ENCODE data around the gene LSR. TPM values are rescaled to one million over a fixed set of nuclear protein-coding genes. Genes with fewer than 3 reads are reported as not detected.
A peak's percentile ranks its signal among the peaks of the same experiment; 100 is the strongest.
"Not testable (repeated sequence)": the region's sequence is repeated elsewhere in the genome, so short reads cannot be mapped to it uniquely, and the experiment has no call there.

The LSR gene
- total RNA-seq, 1 donor from 2014 or later = 6.8 TPM

- ATAC-seq (no peak), DNase-seq (ENCODE audit: missing footprints) (peak; percentile 54)
- intact Hi-C loops (cut with DNase I) = no loop called here
These were observed 24.3 kb downstream of the LSR start for GRCh38 chr19:35272954-35273649.

DNA sequence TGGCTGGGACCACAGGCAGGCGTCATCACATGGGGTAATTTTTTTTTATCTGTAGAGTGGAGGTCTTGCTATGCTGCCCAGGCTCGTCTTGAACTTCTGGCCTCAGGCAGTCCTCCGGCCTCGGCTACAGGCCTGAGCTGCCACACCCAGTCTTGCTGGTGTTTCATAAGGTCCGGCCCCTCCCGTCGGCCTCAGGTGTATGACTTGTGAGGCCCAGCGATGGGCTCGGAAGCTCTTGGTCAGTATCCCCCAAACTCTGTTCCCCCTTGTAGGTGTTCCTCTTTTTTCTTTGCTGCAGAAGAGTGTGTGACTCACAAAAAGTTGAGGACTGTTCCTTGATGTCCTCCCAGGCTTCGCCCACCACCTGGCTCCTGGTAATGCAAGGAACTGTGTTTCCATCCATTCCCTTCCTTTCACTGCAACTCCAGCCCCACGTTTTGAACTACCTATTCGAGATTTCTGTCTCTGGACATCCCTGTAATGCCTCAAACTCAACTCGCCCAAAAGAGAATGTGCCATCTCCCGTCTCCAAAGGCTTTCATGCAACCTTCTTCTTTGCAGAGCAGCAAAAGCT, 25.0 kb downstream of the LSR start:
- DNase-seq (ENCODE audit: missing footprints) (peak; percentile 65), ATAC-seq (no peak)
- intact Hi-C loops (cut with DNase I) = no loop called here

DNA sequence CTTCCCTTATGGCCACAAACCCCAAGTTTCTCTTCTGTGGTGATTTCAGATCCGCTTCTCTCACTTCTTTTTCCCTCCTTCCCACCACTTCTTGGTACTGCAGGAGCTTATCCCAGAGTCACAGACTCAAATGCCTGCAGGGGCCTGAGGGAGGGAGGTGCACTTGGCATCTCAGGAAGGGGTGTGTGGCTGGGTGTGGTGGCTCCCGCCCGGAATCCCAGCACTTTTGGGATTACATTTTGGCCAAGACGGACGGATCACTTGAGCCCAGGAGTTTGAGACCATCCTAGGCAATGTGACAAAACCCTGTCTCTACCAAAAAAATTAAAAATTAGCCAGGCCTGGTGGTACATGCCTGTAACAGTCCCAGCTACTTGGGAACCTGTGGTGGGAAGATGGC, 25.5 kb downstream of the LSR start:
- ATAC-seq = no peak
- DNase-seq (ENCODE audit: missing footprints) = no peak
- intact Hi-C loops (cut with DNase I) = no loop called here

DNA sequence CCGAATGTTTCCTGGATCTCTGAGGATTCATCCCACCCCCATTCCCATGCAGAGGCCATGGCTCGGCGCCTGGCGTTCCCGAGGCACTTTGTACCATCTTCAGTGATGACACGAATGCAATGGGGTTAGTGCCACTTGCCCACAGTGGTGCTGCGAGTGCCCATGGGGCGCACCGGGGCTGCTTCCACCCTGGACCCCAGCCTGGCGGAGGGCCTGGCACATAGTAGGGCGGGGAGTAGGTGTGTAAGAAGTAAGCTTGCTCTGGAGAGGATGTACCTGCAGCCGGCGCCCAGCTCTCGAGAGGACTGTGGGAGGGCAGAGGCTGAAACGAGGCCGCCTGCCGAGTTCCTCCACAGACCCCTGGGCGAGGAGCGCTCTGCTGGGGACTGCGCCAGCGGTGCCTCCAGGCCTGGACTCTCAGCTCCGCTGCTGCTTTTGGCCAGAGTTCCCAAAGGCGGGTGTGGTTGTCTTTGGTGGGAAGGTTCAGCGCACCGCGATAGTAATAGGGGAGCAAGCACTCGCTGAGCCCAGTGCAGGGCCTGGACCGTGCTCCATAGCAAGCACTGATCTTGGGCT, 28.0 kb downstream of the LSR start:
- peak; percentile 72 for DNase-seq (ENCODE audit: missing footprints)
- ATAC-seq = no peak
- intact Hi-C loops (cut with DNase I) = no loop called here

GRCh38 chr19:35278578-35279284, 29.9 kb downstream of the LSR start:
- DNase-seq (ENCODE audit: missing footprints) = peak; percentile 60
- no peak for ATAC-seq
- intact Hi-C loops (cut with DNase I) = no loop called here

- DNase-seq (ENCODE audit: missing footprints) (peak; percentile 6), ATAC-seq (no peak)
- intact Hi-C loops (cut with DNase I) = no loop called here
These were observed 30.6 kb downstream of the LSR start for GRCh38 chr19:35279374-35279773.

- ATAC-seq (peak; percentile 23), DNase-seq (ENCODE audit: missing footprints) (peak; percentile 40)
- intact Hi-C loops (cut with DNase I) = no loop called here
These were observed 31.4 kb downstream of the LSR start for GRCh38 chr19:35279985-35280821.

DNA sequence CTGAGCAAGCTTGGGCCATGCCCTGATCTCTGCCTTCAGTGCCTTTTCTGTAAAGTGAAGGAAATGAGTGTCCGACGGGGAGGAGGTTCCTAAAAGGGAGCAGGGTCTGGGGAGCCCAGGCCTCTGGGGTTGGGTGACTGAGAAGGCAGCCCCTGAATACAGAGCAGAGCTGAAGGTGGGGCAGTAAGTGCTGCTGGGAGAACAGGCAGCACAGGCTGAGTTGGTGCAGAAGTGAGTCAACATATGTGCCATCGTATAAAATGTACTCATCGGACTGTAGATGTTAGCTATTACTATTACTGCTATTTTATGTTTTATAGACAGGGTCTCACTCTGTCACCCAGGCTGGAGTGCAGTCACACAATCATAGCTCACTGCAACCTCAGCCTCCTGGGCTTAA, 32.5 kb downstream of the LSR start:
- ATAC-seq (no peak), DNase-seq (ENCODE audit: missing footprints) (peak; percentile 33)
- intact Hi-C loops (cut with DNase I) = no loop called here

GRCh38 chr19:35284153-35285094, 35.6 kb downstream of the LSR start:
- intact Hi-C loops (cut with DNase I) = no loop called here
- no peak for ATAC-seq
- peak; percentile 53 for DNase-seq (ENCODE audit: missing footprints)

GRCh38 chr19:35285095-35285449, 36.3 kb downstream of the LSR start:
- intact Hi-C loops (cut with DNase I) = no loop called here
- ATAC-seq = no peak
- DNase-seq (ENCODE audit: missing footprints) = peak; percentile 4

DNA sequence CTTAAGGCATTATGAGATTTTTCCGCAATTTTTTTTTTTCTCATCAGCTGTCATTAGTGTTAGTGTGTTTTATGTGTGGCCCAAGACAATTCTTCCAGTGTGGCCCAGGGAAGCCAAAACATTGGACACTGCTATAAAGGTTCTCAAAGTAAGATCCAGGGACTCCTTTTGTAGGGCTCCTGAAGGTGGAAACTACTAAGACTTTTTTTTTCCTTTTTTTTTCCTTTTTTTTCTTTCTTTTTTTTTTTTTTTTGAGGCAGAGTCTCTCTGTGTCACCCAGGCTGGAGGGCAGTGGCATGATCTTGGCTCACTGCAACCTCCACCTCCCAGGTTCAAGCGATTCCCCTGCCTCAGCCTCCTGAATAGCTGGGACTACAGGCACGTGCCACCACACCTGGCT, 36.7 kb downstream of the LSR start:
- ATAC-seq; DNase-seq (ENCODE audit: missing footprints); intact Hi-C loops (cut with DNase I): not testable (repeated sequence)

- intact Hi-C loops (cut with DNase I); ATAC-seq: not testable (repeated sequence)
- peak; percentile 17 for DNase-seq (ENCODE audit: missing footprints)
These were observed 37.3 kb downstream of the LSR start for GRCh38 chr19:35286101-35286500.

DNA sequence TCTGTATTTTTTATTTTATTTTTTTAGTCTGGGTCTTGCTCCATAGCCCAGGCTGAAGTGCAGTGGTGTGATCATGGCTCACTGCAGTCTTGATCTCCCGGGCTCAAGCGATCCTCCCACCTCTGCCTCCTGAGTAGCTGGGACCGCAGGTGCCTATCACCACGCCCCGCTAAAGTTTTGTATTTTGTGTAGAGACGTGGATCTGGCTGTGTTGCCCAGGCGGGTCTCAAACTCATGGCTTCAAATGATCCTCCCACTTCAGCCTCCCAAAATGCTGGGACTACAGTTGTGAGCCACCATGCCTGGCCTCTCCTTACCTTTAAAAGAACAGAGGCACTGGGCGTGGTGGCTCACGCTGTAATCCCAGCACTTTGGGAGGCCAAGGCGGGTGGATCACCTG, 38.9 kb downstream of the LSR start:
- DNase-seq (ENCODE audit: missing footprints) = peak; percentile 31

GRCh38 chr19:35288331-35288730, 39.5 kb downstream of the LSR start:
- DNase-seq (ENCODE audit: missing footprints) (no peak), ATAC-seq (no peak)
- intact Hi-C loops (cut with DNase I) = no loop called here

More for the DNA sequence above, 38.9 kb downstream of the LSR start:
- no peak for ATAC-seq
- intact Hi-C loops (cut with DNase I) = no loop called here

DNA sequence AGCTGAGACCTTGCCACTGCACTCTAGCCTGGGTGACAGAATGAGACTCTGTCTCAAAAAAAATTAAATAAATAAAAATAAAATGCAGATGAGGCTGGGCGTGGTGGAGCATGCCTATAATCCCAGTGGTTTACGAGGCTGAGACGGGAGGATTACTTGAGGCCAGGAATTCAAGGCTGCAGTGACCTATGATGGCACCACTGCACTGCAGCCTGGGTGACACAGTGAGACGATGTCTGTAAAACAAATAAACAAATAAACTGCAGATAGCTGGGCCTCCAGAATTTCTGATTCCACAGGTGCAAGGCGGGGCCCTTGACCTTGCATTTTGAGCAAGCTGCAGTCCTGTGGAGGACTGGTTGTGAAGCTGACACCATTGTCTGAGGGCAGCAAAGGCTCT, 40.1 kb downstream of the LSR start:
- DNase-seq (ENCODE audit: missing footprints) (peak; percentile 25), ATAC-seq (no peak)
- intact Hi-C loops (cut with DNase I) = no loop called here

DNA sequence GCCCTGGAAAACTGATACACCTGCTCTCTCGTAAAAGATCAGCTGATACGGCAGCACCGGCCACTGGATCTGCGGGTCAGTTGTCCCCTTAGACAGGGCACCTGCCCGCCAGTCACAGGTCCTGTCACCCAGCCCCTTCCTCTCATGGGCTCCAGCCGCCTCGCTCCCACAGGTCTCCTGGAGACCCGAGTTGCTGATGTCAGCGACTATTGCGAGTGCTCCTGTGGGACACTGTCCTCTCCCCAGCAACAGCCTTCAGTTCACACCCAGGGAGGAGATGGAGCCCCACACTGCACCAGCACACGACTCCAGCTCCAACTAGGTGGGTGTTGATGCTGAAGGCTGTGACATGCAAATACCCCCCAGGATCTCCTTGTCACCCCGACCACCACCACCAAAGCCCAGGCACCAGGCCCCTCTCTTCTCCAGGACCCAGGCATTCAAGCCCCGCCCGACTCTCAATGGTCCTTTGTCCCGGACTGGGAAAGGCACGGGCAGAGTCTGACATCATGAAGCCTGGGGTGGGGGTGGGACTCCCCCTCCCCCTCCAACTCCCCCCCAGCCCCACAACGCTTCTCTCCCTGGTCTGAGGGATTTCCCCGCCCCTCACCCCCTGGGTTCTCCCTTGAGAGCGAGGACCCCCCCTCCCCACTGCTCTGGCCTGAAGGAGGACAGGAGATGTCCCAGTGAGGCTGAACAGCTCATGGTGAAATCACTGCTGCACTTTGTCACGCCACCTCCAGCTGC, 41.8 kb downstream of the LSR start:
- peak; percentile 59 for DNase-seq (ENCODE audit: missing footprints)
- intact Hi-C loops (cut with DNase I) = no loop called here
- no peak for ATAC-seq

GRCh38 chr19:35291259-35291658, 42.5 kb downstream of the LSR start:
- DNase-seq (ENCODE audit: missing footprints) (peak; percentile 55), ATAC-seq (no peak)
- intact Hi-C loops (cut with DNase I) = no loop called here
